ENCODE data around the gene KLF16. TPM values are rescaled to one million over a fixed set of nuclear protein-coding genes. Genes with fewer than 3 reads are reported as not detected.

KLF16 gene
- polyA plus RNA-seq, 4 donors, result 7.8 to 18.6 (median 14.0) TPM

DNA sequence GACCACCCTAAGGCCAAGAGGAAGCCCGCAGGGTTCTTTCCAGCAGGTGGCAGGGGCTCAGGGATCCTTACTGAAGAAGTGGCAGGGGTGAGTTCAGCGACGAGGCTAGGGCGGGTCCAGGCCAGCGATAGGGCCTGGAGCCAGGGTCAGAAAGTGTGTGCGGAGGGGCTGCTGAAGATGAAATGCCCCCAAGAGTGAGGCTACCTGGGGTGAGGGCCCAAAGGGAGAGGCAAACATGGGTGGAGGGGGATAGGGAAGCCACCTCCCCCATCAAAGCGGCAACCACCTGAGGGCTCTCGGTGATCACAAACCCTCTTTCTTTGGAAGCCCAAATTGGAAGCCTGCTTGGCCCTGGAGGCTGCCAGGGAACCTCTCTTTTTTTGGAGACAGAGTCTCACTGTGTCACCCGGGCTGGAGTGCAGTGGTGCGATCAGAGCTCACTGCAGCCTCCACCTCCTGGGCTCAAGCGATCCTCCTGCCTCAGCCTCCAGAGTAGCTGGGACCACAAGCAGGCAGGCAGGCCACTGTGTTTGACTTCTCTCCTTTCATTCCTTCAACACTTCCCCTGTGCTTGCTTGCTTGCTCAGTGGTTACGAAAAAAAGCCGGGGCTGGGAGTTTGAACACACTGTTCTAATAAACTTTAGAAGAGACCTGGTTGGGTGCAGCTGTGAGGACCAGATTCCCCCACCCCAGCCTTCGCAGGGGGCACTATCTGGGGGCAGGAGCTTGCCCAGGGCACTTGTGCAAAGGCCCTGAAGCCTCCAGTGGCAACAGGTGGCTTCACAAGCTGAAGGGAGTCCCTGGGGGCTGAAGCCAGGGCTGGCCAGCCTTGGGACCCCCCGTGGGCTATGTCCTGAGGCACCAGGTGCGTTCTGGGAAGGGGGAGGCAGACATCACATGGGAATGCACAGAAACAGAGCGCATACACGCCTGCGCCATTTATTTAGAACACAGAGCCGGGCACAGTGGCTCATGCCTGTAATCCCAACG is 49.9 kb downstream of the KLF16 start:
- H3K4me3 ChIP-seq (ENCODE audit: low read depth in 1 of 3, low read length in 3 of 3), result peak overlapping the region in 1 of 3 donors; percentile 35
- no peak overlapping the region for H3K27ac ChIP-seq (ENCODE audit: low read depth in 1 of 3, low read length in 2 of 3)
- DNase-seq, result no peak
- H3K27me3 ChIP-seq (ENCODE audit: control insufficient read depth in 3 of 3, insufficient read depth in 3 of 3, low read length in 3 of 3), result peaks cover 0 to 2% (median 0%) of the 10 kb centered on the region in 3 donors
- 59 to 66% (median 61%) methylated on average over 20 to 21 of the region's 21 CpGs for WGBS, 3 donors
- peaks cover 0 to 8% (median 5%) of the 10 kb centered on the region in 3 donors for H3K4me1 ChIP-seq (ENCODE audit: control insufficient read depth in 3 of 3, insufficient read depth in 2 of 3, low read depth in 1 of 3, low read length in 2 of 3)
- FAIRE-seq, result no peak
- peaks cover 12 to 43% (median 23%) of the 10 kb centered on the region in 3 donors for H3K36me3 ChIP-seq (ENCODE audit: control insufficient read depth in 3 of 3, insufficient read depth in 2 of 3, low read depth in 1 of 3, low read length in 3 of 3)
- H3K9me3 ChIP-seq (ENCODE audit: control insufficient read depth in 2 of 2, insufficient read depth in 1 of 2, low read depth in 1 of 2, low read length in 1 of 2), result no peaks in the 10 kb centered on the region

DNA sequence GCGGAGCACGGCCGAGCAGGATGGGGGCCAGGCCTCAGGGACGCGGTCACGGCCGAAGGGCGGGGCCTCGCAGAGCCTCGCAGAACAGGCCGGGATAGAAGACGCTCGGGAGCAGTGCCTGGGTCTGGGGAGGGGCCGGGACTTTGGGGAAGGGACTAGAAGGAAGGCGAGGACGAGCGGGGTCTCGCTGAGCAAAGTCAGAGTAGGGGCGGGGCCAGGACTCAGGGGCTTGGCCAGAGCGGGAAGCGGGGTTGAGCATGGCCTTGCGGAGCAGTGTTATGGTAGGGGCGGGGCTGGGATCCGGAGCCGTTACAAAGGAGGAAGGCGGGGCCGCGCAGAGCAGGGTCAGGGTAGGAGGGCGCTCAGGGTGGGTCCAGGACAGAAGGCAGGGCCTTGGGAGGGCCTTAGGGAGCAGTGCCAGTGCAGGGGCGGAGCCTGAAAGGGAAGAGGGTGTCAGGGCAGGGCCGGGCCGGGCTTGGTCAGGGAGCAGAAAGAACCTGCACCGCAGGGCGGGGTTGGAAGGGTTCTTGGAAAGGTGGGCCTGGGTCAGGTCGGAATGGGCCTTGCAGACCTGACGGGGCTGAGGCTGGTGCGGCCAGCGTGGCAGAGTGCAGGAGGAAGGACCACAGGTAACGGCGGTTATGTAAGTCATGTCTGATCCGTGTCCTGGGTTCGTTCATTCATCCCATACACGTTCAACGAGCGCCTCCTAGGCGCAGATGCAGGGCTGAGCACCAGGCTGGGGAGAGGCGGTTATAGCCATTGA is 50.8 kb downstream of the KLF16 start:
- no peaks in the 10 kb centered on the region for H3K9me3 ChIP-seq (ENCODE audit: control insufficient read depth in 2 of 2, insufficient read depth in 1 of 2, low read depth in 1 of 2, low read length in 1 of 2)
- DNase-seq (peak; percentile 91 to 97), FAIRE-seq (no peak)
- H3K27ac ChIP-seq (ENCODE audit: low read depth in 1 of 3, low read length in 2 of 3), result peak overlapping the region in 1 of 3 donors; percentile 79
- peaks cover 9 to 34% (median 16%) of the 10 kb centered on the region in 3 donors for H3K36me3 ChIP-seq (ENCODE audit: control insufficient read depth in 3 of 3, insufficient read depth in 2 of 3, low read depth in 1 of 3, low read length in 3 of 3)
- peak overlapping the region; percentile 34 to 51 (median 35) for H3K4me3 ChIP-seq (ENCODE audit: low read depth in 1 of 3, low read length in 3 of 3)
- 0 to 1% (median 0%) methylated on average over 45 to 47 of the region's 47 CpGs for WGBS, 3 donors
- peaks cover 0 to 2% (median 0%) of the 10 kb centered on the region in 3 donors for H3K27me3 ChIP-seq (ENCODE audit: control insufficient read depth in 3 of 3, insufficient read depth in 3 of 3, low read length in 3 of 3)
- peaks cover 0 to 8% (median 5%) of the 10 kb centered on the region in 3 donors for H3K4me1 ChIP-seq (ENCODE audit: control insufficient read depth in 3 of 3, insufficient read depth in 2 of 3, low read depth in 1 of 3, low read length in 2 of 3)

DNA sequence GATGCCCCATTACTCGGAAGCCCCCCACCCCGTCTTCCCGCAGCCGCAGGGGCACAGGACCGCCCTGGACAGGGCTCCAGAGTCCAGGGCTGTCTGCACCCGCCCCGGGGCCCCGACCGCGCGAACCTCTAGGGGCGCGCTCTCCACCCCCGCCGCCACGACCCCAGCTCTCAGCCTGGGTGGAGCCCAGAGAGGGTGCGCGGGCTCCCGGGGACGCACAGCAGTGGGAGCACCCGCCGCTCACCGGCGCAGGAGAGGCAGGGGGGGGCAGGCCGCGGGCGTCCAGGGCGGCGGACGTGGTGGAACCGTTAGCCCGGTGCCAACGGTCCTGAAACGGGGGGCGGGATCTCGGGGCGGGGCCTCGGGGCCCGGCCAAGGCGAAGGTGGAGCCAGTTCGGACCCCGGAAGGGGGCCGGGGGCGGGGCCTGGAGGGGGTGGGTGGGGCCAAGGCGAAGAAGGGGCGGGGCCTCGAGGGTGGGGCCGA is 51.4 kb downstream of the KLF16 start, which contains the start of gene ATP8B3:
Gene ATP8B3, minus strand, starts transcription at position 335 of the 484 bp plus-strand sequence. CDS start 540 bp downstream, outside the sequence.
- Histone ChIP-seq H3K4me1 (ENCODE audit: control insufficient read depth in 3 of 3, insufficient read depth in 2 of 3, low read depth in 1 of 3, low read length in 2 of 3) (peaks cover 0 to 8% (median 5%) of the 10 kb centered on the region in 3 donors), H3K27me3 (ENCODE audit: control insufficient read depth in 3 of 3, insufficient read depth in 3 of 3, low read length in 3 of 3) (peaks cover 0 to 2% (median 0%) of the 10 kb centered on the region in 3 donors), H3K9me3 (ENCODE audit: control insufficient read depth in 2 of 2, insufficient read depth in 1 of 2, low read depth in 1 of 2, low read length in 1 of 2) (no peaks in the 10 kb centered on the region), H3K36me3 (ENCODE audit: control insufficient read depth in 3 of 3, insufficient read depth in 2 of 3, low read depth in 1 of 3, low read length in 3 of 3) (peaks cover 8 to 28% (median 12%) of the 10 kb centered on the region in 3 donors), H3K4me3 (ENCODE audit: low read depth in 1 of 3, low read length in 3 of 3) (peak within 1 kb of the TSS; percentile 34 to 51 (median 35)), H3K27ac (ENCODE audit: low read depth in 1 of 3, low read length in 2 of 3) (peak within 1 kb of the TSS in 1 of 3 donors; percentile 79)
- FAIRE-seq (no peak), DNase-seq (peak in 1 of 2 donors; percentile 25)
- WGBS, 3 donors, result 1 to 2% (median 2%) methylated on average over 25 to 48 of the region's 48 CpGs

DNA sequence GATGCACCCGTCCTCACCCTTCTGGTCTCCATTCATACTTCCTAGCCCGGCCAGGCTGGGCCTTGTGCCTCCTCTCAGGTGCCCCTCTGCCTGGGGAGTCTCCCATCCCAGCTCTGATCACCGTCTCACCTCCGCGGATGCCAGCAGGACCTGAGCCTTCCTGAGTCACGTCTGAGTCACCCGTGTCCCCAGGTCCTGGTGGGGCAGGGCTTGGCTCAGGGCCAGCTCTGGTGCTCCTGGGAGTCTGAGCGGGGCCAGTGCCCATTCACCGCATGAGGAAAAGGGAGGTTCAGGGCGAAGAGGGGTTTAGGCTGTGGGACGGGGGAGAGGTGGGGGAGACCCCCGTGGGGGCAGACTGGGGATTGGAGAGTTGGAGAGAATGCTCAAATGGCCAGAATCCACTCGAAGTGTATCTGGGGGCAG is 51.9 kb downstream of the KLF16 start:
- no peaks in the 10 kb centered on the region for H3K9me3 ChIP-seq (ENCODE audit: control insufficient read depth in 2 of 2, insufficient read depth in 1 of 2, low read depth in 1 of 2, low read length in 1 of 2)
- FAIRE-seq, result no peak
- WGBS, 3 donors, result 7 to 25% (median 25%) methylated on average over 12 to 13 of the region's 13 CpGs
- H3K27me3 ChIP-seq (ENCODE audit: control insufficient read depth in 3 of 3, insufficient read depth in 3 of 3, low read length in 3 of 3), result peaks cover 0 to 2% (median 0%) of the 10 kb centered on the region in 3 donors
- H3K36me3 ChIP-seq (ENCODE audit: control insufficient read depth in 3 of 3, insufficient read depth in 2 of 3, low read depth in 1 of 3, low read length in 3 of 3), result peaks cover 6 to 23% (median 8%) of the 10 kb centered on the region in 3 donors
- peaks cover 0 to 8% (median 5%) of the 10 kb centered on the region in 3 donors for H3K4me1 ChIP-seq (ENCODE audit: control insufficient read depth in 3 of 3, insufficient read depth in 2 of 3, low read depth in 1 of 3, low read length in 2 of 3)
- H3K27ac ChIP-seq (ENCODE audit: low read depth in 1 of 3, low read length in 2 of 3), result peak overlapping the region in 1 of 3 donors; percentile 27
- H3K4me3 ChIP-seq (ENCODE audit: low read depth in 1 of 3, low read length in 3 of 3), result peak overlapping the region in 1 of 3 donors; percentile 51
- peak; percentile 57 to 93 for DNase-seq

DNA sequence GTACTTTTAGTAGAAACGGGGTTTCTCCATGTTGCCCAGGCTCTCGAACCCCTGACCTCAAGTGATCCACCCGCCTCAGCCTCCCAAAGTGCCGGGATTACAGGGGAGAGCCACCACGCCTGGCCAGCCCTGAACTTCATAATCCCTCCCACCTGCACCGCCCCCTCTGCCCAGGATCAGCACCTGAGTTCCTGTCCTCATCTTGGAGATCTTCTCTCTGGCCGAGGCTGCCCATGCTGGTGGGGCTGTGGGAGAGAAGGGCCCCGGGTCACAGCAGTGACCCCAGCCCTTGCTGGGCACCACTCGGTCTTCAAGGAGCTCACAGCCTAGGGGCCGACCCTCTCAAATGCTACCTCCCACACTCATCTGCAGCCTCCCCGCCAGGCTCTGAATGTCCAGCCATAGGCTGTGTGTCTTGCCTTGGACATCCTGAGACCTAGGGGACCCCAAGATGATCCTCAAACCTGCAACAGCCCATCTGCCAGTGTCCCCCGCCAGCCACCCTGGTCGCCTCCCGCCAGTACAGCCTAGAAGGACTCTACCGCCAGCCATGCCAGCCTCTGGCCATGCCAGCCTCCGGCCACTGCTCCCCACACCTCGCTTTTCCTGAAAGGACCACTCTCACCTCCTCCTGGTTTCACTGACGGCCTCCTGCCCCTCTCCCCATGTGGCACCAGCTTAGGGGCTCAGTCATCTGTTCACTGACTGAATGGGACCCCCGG is 52.8 kb downstream of the KLF16 start:
- Histone ChIP-seq H3K9me3 (ENCODE audit: control insufficient read depth in 2 of 2, insufficient read depth in 1 of 2, low read depth in 1 of 2, low read length in 1 of 2) (no peaks in the 10 kb centered on the region), H3K4me1 (ENCODE audit: control insufficient read depth in 3 of 3, insufficient read depth in 2 of 3, low read depth in 1 of 3, low read length in 2 of 3) (peaks cover 0 to 8% (median 5%) of the 10 kb centered on the region in 3 donors), H3K27ac (ENCODE audit: low read depth in 1 of 3, low read length in 2 of 3) (no peak overlapping the region), H3K36me3 (ENCODE audit: control insufficient read depth in 3 of 3, insufficient read depth in 2 of 3, low read depth in 1 of 3, low read length in 3 of 3) (peaks cover 0 to 14% (median 2%) of the 10 kb centered on the region in 3 donors), H3K27me3 (ENCODE audit: control insufficient read depth in 3 of 3, insufficient read depth in 3 of 3, low read length in 3 of 3) (peaks cover 0 to 2% (median 0%) of the 10 kb centered on the region in 3 donors), H3K4me3 (ENCODE audit: low read depth in 1 of 3, low read length in 3 of 3) (no peak overlapping the region)
- DNase-seq (no peak), FAIRE-seq (no peak)
- WGBS, 3 donors, result 62 to 87% (median 69%) methylated on average over 17 to 19 of the region's 19 CpGs

DNA sequence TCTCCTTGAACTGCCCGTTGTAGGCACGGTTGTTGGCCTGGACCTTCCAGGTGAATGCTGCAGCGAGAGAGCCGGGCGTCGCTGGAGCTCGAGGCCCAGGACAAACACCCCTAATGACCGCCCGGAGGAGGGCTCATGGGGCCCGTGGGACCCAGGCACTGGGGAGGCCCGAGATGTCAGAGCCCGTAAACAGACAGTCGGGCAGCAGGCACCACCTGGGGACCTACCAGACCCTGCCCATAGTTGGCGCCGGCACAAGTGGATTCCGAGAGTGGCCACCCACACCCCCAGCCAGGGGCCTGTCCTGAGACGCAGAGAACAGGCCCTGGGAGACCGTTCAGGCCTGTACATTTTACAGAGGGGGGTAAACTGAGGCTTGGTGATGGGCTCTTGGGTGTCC is 53.7 kb downstream of the KLF16 start:
- peaks cover 0 to 5% (median 0%) of the 10 kb centered on the region in 3 donors for H3K36me3 ChIP-seq (ENCODE audit: control insufficient read depth in 3 of 3, insufficient read depth in 2 of 3, low read depth in 1 of 3, low read length in 3 of 3)
- DNase-seq, result no peak
- WGBS, 3 donors, result 64 to 77% (median 68%) methylated on average over 18 of the region's 18 CpGs

DNA sequence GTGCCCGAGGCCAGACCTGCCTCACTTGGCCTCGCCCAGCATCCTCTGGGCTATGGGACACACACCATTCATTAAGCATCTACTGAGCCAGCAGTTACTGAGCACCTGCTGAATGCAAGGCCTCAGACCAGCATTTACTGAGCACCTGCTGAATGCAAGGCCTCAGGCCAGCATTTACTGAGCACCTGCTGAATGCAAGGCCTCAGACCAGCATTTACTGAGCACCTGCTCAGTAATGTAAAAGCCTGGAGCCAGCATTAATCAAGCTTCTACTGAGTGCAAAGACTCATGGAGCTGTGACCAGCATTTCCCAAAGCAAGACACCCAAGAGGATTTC is 55.0 kb downstream of the KLF16 start:
- H3K4me1 ChIP-seq (ENCODE audit: control insufficient read depth in 3 of 3, insufficient read depth in 2 of 3, low read depth in 1 of 3, low read length in 2 of 3), result peaks cover 0 to 8% (median 5%) of the 10 kb centered on the region in 3 donors
- no peaks in the 10 kb centered on the region for H3K36me3 ChIP-seq (ENCODE audit: control insufficient read depth in 3 of 3, insufficient read depth in 2 of 3, low read depth in 1 of 3, low read length in 3 of 3)
- peaks cover 0 to 2% (median 0%) of the 10 kb centered on the region in 3 donors for H3K27me3 ChIP-seq (ENCODE audit: control insufficient read depth in 3 of 3, insufficient read depth in 3 of 3, low read length in 3 of 3)
- no peaks in the 10 kb centered on the region for H3K9me3 ChIP-seq (ENCODE audit: control insufficient read depth in 2 of 2, insufficient read depth in 1 of 2, low read depth in 1 of 2, low read length in 1 of 2)
- WGBS, 3 donors, result 78 to 87% (median 83%) methylated on average over 2 of the region's 2 CpGs
- DNase-seq (no peak), FAIRE-seq (no peak)
- no peak overlapping the region for H3K27ac ChIP-seq (ENCODE audit: low read depth in 1 of 3, low read length in 2 of 3)
- H3K4me3 ChIP-seq (ENCODE audit: low read depth in 1 of 3, low read length in 3 of 3), result no peak overlapping the region

More for the DNA sequence above, 53.7 kb downstream of the KLF16 start:
- Histone ChIP-seq H3K9me3 (ENCODE audit: control insufficient read depth in 2 of 2, insufficient read depth in 1 of 2, low read depth in 1 of 2, low read length in 1 of 2) (no peaks in the 10 kb centered on the region), H3K27me3 (ENCODE audit: control insufficient read depth in 3 of 3, insufficient read depth in 3 of 3, low read length in 3 of 3) (peaks cover 0 to 2% (median 0%) of the 10 kb centered on the region in 3 donors), H3K4me1 (ENCODE audit: control insufficient read depth in 3 of 3, insufficient read depth in 2 of 3, low read depth in 1 of 3, low read length in 2 of 3) (peaks cover 0 to 8% (median 5%) of the 10 kb centered on the region in 3 donors), H3K4me3 (ENCODE audit: low read depth in 1 of 3, low read length in 3 of 3) (no peak overlapping the region), H3K27ac (ENCODE audit: low read depth in 1 of 3, low read length in 2 of 3) (no peak overlapping the region)
- no peak for FAIRE-seq

Data from small intestine (tissue), 7 donors.